GM18498 (cell line): ENCODE results near the gene STXBP5.
A peak's percentile ranks its signal among the peaks of the same experiment; 100 is the strongest.

Experiments used
- ATAC-seq: cut with Tn5 transposase; IDR thresholded peaks from one replicate; pipeline ENCODE4 v1.9.1; 2021; ENCODE audit warnings: mild to moderate bottlenecking, moderate library complexity; ENCODE audit not compliant: unreplicated experiment

The STXBP5 gene

DNA sequence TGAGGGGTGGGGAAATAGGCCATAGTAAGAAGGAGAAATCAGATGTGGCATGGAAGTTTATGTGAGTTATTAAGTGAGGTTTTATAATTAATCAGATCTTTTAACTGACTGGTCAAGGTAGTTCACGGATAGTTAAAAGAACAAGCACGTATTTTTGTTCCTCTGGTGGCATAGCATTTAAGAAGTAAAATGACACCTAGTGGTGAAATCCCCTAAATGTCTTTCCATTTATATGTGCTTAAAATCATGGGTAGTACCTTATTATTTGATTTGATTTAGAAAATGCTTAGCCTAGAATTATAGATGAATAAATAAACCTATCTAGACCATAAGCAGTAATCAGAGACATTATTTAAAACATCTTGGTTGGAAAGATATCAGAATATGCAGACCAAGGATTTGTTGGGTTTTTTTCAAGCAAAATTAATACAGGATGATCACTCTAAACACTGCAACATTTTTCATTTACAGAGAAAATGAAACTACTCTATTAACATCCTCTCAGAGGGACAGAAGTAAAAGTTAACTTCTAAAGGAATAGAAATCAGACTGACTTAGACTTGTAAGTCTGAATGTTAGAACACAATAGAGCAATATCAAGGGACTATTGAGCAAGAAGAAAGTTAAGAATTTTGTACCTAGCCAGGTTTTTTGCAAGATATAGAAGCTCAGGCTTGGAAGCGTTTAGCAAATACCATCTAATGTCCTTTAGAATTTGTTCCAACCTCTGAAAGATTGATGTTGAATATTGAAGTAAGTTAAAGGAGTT lies 81.1 kb downstream of the STXBP5 start:
- ATAC-seq, result peak; percentile 61

GRCh38 chr6:147287869-147288271 lies 83.7 kb downstream of the STXBP5 start:
- ATAC-seq, result no peak

- no peak for ATAC-seq
These were observed 92.9 kb downstream of the STXBP5 start for GRCh38 chr6:147297124-147297523.

- no peak for ATAC-seq
These were observed 93.6 kb downstream of the STXBP5 start for GRCh38 chr6:147297663-147298316.

DNA sequence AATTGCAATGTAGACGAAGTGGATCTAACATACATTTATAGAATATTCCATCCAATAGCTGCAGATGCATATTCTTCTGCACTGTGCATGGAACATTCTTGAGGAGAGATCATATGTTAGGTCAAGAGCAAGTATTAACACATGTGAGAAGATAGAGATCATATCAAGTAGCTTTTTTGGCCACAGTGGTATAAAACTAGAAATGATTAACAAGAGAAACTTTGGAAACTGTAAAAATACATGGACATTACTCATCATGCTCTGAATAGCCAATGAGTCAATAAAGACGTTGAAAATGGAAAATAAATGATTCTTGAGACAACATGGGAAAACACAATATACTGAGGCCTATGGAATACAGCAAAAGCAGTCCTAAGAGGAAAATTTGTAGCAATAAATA lies 94.2 kb downstream of the STXBP5 start:
- ATAC-seq, result no peak

DNA sequence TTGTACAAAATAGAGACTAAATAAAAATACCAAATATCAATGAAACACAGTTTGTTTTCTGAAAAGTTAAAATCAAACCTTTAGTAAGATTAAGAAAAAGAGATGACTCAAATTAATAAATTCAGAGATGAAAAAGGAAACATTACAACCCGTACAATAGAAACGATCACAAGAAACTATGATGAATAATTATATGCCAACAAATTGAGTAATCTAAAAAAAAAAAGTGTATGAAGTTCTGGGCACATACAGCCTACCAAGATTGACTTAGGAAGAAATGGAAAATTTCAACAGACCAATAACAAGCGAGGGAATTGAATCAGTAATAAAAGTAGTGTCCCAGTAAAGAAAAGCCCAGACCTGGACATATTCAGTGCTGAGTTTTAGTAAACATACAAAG lies 94.8 kb downstream of the STXBP5 start:
- ATAC-seq, result no peak

DNA sequence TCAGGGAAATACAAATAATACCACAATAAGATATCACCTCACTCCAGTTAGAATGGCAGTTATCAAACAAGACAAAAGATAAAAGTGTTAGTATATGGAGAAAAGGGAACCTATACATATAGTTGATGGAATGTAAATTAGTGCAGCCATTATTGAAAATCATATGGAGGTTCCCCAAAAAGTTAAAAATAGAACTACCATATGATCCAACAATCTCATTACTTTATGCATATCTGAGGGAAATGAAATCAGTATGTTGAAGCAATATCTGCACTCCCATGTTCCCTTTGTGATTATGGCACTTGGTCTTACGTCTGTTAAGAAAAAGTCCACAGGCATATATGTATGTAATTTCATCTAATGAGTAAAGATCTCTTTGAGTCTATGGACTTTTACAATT lies 96.9 kb downstream of the STXBP5 start:
- ATAC-seq, result no peak

- ATAC-seq, result no peak
These were observed 99.8 kb downstream of the STXBP5 start for GRCh38 chr6:147304016-147304415.

DNA sequence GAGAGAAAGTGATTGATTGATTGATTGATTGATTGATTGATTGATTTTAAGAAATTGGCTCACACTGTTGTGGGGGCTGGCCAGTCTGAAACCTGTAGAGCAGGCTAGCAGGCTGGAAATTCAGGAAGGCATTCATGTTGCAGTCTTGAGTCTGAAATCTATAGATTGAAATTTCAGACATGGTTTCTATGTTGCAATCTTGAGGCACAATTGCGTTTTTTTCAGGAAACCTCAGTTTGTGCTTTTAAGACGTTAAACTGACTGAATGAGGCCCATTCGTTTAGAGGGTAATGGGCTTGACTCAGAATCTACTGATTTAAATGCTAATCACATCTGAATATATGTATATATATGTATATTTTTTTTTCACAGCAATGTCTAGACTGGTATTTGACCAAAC lies 106.3 kb downstream of the STXBP5 start:
- no peak for ATAC-seq

DNA sequence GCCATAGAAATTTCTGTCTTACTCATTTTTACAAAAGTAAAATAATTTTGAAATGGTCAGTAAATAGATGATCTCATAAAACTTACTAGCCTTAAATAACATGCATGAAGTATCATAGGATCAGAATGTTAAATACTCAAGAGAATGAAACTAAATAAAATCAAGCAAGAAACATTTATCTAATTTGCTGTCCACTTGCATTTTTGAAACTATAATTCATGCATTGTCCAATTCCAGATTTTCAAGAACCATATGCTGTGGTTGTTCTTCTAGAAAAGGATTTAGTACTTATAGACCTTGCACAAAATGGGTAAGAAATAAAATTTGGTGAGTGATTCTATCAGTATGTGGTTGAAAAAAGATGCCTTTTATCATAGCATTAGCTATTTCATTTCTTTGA lies 107.0 kb downstream of the STXBP5 start:
- no peak for ATAC-seq

- no peak for ATAC-seq
These were observed 117.0 kb downstream of the STXBP5 start for GRCh38 chr6:147321260-147321659.

GRCh38 chr6:147322299-147323162 lies 118.3 kb downstream of the STXBP5 start:
- ATAC-seq, result peak; percentile 98

DNA sequence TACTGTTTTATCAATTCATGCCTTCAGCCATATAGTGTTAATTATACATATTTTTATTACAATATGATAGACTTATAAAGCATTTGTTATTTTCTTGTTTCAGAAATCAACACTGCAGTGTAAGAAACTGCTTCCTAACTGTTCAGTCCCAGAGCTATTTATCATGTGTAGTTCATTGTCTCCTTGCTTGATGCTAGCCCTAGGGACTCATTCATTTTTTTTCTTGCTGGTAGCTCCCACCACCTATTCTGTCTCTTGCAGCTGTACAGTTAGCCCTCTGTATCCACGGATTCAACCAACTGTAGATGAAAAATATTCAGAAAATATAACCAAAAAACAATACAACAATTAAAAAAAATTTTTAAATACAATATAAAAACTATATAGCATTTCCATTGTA lies 121.3 kb downstream of the STXBP5 start:
- no peak for ATAC-seq

- ATAC-seq, result no peak
These were observed 127.2 kb downstream of the STXBP5 start for GRCh38 chr6:147331401-147331800.

GRCh38 chr6:147337921-147338320 lies 133.7 kb downstream of the STXBP5 start:
- ATAC-seq, result no peak

DNA sequence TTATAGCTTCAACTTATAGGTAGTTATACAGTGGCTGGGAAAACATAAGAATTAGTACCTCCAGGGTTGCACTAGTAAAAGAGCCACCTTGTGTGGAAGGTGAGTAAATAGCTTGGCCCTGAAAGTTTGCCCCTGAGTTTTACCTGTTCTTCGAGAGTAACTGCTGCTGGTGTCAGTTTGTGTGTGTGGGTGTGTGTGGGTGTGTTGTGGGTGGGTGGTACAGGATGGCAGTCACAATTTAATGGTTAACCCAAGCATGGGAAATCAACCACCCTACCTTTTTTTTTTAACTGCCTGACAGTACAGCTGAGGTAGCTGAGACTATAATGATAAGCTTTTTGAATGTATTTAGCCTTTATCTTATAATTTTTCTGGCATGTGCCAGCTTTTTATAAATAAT lies 137.3 kb downstream of the STXBP5 start:
- ATAC-seq, result no peak

GRCh38 chr6:147345902-147346301 lies 141.7 kb downstream of the STXBP5 start:
- no peak for ATAC-seq

GRCh38 chr6:147347179-147347881 lies 143.1 kb downstream of the STXBP5 start:
- no peak for ATAC-seq

DNA sequence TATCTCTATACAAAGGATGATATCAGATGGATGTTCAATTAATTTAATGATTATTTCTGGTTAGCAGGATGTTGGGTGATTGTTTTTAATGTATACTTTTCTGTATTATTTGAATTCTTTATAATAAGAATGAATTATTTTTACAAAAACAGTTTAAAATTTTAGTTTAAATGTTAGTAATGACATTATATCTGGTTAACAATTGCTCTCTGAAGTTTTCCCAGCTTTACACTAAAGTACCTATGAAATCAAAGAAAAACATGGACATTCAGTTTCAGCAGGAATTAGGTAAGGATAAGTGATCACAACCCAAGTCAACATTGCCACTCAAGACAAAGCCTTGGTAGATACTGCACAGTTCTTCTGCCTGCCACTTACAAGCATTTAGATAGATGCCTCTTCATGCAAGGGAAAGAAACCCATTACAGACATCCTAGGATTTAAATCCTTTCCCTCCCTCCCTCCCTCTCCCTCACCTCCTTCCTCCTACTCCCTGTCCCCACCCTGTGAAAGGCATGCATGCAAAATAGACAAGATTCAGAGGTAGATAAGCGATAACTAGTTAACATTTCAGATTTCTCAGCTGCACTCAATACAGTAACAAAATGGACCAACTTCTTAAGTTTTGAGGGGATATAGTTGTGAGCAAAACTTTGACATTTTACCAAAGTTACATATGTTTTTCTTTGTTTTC lies 143.8 kb downstream of the STXBP5 start:
- ATAC-seq, result no peak

GRCh38 chr6:147361311-147361981 lies 157.2 kb downstream of the STXBP5 start:
- ATAC-seq, result no peak
